RPMI8226 (cell line): ENCODE measurements around the gene CFAP299.
"Not testable (repeated sequence)": the region's sequence is repeated elsewhere in the genome, so short reads cannot be mapped to it uniquely, and the experiment has no call there.

Experiments
- DNase-seq: peaks from one replicate; pipeline ENCODE4 v3.0.0-alpha.2; 2015

The CFAP299 gene

GRCh38 chr4:80613470-80613869 lies 277.9 kb downstream of the CFAP299 start:
- no peak for DNase-seq

DNA sequence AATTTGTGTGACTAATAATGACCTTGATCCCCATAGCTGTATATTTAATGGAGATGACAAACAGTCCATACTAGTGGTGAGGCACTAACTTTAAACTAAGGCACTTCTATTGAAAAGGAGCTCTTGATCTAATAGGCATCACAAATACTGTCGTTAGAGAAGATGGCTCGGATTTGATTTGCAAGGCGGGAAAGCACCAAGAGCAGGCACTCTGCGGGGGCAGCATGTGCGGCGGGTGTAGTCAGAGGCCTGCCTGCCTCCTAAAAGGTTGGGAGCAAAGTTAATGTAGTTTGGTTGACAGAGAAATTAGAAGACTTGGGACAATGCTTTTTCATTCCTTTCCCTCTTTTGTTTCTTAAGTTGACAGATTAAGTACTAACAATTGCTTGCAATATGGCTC lies 278.8 kb downstream of the CFAP299 start:
- DNase-seq: no peak

GRCh38 chr4:80615099-80615498 lies 279.6 kb downstream of the CFAP299 start:
- no peak for DNase-seq

GRCh38 chr4:80619070-80619674 lies 283.6 kb downstream of the CFAP299 start:
- no peak for DNase-seq

- DNase-seq: no peak
These were observed 296.3 kb downstream of the CFAP299 start for GRCh38 chr4:80631861-80632260.

GRCh38 chr4:80637190-80637589 lies 301.7 kb downstream of the CFAP299 start:
- no peak for DNase-seq

DNA sequence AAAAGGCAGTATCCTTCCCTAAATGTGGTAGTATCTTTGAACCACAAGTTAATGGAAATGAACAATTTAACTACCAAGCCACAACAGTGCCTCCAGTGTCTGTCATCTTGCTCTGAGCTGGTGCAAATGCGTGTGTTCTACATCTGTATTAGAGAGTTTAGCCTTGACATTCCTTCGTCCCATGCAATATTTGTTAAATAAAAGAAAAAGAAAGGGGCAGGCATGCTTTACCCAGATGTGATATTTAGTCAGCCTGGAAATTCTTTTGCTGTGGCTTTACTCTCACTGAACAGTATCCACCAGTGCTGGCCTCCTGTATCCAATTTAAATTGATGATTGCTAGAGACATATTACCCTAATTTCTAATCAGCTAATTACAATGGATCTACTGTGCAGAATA lies 310.5 kb downstream of the CFAP299 start:
- no peak for DNase-seq

DNA sequence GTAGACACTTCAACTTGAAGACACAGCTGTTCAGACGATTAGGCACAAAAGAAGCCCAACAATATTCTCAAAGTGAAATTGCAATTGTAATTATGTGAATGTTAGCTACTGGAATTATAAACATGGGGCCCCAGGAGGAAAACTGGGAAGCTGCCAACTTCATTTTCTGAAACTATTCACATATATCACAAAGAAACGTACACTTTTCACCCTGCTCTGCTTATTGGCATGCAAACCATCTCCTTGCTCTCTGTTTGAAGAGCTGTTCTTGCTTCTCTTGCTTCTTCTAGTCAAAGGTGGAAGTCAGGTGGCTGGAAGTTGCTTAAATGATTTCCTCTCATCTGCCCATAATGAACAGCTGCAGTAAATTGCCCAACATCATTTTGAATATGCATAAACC lies 320.1 kb downstream of the CFAP299 start:
- DNase-seq: no peak

- not testable (repeated sequence) for DNase-seq
These were observed 334.6 kb downstream of the CFAP299 start for GRCh38 chr4:80670118-80670517.

DNA sequence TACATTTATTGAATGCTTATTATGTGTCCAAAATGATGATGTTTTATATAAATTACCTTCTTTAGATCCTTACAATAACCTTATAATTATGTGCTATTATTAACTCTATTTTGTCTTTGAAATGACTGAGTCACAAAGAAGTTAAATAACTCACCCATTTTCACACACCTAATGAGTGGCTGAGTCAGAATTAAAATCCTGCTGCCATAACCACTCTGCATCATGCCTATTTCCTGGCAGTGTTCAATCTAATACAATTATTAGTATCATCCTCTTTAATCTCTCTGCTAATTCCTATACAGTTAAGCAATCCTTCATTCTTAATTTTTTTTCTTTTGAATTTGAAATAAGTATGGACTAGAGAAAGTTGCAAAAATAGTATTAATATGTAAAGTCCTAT lies 342.9 kb downstream of the CFAP299 start:
- no peak for DNase-seq

DNA sequence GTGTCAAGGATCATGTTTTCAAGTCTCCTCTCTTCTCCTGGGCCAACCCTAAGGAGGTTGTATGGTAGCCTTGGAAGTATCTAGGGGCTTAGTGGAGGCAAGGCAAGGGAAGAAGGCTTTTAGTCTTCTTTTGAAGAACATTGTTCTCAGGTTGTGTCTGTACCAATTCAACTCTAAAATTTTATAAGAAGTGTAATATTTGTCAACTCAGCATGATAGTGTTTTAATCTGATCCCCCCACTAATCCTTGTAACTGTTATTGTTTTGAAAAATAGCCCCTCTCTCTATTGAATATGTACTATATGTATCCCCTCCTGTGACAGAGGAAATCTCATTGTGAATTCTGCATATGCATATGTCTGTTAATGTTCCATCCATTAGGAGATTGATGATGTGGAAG lies 345.4 kb downstream of the CFAP299 start:
- no peak for DNase-seq

DNA sequence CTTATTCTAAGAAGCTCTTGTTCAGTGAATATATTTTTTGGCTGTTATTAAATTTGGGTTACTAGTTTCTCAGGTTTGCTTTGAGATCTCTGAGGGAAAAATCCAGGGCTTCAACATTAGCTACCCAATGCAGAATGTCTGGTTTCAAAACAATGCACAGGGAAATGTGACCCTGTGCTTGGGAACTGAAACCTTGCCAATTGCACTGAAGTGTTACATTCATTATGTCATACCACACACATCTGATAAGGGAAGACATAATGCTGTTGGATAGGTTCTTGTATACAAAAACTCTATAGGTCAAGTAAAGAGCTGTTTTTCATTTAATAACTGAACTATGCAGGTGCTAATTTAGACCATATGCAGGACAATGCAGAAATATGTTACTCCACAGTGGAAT lies 349.7 kb downstream of the CFAP299 start:
- no peak for DNase-seq

GRCh38 chr4:80687736-80688135 lies 352.2 kb downstream of the CFAP299 start:
- not testable (repeated sequence) for DNase-seq

- no peak for DNase-seq
These were observed 358.6 kb downstream of the CFAP299 start for GRCh38 chr4:80694171-80694570.

DNA sequence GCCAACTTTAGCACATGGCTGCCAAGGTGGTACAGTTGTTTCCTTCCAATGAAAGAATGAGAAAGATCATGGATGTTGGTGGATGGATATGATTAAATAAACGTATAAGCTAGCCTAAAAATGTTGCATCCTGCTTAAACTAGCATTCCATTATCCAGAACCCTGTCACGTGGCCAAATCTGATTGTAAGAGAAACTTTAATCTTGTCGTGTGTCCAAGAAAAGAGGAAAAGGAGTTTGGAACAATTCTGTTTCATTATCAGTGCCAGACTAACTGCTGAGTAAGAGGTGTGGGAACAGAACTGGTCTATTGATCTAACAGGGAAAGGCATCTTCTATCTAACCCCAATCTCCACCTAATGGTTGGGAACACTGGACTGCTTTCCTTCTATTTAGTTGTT lies 369.8 kb downstream of the CFAP299 start:
- no peak for DNase-seq

GRCh38 chr4:80709082-80709869 lies 373.7 kb downstream of the CFAP299 start:
- no peak for DNase-seq

DNA sequence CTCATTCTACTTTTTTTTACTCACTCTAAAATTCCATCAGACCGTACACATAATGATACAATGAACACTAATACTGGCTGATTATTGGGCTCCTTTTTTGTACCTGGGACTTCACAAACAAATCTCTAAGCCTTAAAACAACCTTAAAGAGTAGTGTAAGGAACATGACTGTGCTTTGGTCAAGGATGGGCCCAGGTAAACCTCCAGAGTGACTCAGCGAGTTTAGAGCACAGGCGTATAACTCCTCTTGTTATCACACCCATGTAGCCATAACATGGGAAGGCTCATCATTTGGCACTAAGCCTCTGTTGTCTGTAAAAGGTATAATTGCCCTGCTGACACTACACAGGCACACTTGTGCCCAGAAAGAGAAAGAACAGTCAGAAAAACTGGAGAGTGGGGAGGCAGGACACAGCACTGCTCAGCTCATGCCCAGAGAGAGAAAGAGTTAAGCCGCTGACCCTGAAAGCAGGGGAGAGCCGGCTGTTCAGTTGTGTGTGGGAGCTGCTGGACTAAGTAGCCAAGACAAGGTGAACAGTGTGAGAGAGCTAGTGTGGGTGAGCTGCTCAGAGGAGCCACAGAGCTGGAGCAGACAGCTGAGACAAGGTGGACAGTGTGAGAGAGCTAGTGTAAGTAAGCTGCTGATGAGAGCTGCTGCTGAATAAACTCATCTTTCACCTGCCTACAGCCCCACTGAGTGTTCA lies 375.4 kb downstream of the CFAP299 start:
- DNase-seq: no peak

- no peak for DNase-seq
These were observed 376.4 kb downstream of the CFAP299 start for GRCh38 chr4:80711956-80712355.

DNA sequence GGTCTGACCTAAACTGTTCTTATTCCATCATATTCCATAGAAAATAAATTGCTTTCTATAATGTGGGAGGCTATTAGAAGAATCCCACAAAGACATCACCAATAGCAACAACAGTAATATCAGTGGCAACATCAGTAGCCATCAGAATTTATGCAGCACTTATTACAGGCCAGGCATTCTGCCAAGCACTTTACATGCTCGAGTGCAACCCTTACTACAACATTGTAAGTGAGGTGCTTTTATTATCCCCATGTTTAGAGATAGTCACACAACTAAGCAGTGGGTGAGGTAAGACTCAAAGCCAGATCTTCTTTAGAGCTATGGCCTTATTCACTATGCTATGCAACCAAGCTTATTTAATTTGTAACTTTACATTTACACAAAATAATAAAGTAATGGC lies 377.9 kb downstream of the CFAP299 start:
- no peak for DNase-seq

DNA sequence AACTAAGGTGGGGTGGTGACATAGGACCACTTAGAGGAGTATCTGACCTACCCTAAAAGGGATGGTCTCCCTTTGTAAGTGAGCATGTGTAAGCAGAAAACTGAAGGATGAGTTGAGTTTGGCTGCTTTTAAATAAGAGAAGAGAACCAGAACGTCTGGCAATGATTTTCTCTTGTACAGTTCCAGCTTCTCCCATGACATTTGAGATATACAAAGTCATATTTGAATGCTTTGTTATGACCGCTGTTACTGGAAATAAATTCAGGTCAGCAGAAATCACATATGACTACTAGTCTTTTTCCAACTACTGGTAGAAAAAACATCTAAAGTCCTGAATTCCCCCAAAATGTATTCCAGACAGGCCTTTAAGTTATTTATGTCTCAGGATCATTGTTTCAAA lies 381.7 kb downstream of the CFAP299 start:
- no peak for DNase-seq

DNA sequence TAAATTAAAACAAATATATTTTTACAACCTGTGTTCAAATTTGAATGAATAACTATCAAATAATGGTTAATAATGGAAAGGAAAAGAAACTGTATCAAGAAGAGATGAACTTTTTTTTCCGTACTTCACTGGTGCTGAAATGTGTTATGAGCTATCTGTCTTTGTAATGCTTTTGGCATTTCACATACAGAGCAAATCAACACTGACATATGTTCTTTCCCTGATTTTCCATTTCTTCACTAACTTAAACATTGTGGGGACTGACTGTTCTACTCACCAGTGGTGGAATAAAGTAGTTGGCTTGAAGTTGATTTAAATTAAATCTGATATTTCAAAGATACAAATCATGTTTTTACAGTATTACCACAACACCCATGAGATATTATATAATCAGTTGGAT lies 390.9 kb downstream of the CFAP299 start:
- no peak for DNase-seq

DNA sequence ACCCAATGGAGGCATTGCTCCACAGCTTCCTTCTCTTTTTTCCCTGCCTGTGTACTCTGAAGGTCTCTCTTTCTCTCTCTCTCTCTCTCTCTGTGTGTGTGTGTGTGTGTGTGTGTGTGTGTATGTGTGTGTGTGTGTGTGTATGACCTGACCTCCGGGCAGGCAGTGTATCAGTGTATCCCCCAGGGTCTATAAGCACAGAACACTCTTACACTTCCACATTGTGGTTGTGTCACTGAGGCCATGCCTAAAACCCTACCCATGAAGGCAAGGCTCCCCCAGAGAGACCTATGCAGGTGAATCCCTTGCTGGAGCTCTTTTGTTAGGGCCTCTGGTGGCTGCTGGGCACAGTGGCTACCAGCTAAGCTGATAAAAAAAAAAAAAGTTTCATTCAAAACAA lies 394.6 kb downstream of the CFAP299 start:
- DNase-seq: no peak

DNA sequence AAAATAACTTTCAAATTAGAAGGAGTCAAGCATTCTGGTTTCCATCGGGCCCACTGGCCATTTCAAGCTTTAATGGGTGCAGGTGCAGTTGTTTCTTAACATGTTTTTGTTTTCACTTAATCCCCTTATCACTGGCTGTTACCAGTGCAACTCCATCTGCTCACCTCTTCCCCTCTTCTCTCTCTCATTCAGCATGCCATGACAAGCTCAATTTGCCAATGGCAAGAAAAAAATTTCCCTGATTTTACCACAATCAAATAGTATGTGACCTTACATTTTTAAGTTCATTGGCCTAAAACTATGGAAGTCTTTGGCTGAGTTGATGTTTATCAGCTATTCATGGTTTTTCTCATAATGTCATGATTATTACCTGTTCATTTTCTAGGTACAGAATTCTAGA lies 395.9 kb downstream of the CFAP299 start:
- DNase-seq: no peak

DNA sequence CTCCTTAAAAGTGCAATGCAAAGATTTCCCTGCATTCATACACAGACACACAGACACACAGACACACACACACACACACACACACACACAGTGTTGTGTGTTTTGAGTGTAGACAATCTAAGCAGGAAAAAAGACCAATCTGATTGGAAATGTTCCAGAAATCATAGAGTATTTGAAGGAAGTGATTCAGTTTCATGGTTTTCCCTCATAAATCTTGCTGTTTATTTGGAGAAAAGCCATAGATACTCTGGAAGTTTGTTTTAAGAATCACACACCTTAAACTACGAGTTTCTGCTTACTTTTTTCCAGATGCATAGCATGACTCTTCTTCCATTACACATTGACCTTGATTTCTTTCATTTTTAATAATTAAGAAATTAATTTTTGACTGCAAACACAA lies 396.5 kb downstream of the CFAP299 start:
- DNase-seq: no peak
